Fibroblast of mammary gland (primary cell): ENCODE results near the gene NCAPD3.

Experiments
- DNase-seq: peaks from one replicate; pipeline ENCODE4 v3.0.0-alpha.2; 2010; ENCODE audit warnings: low read depth
- H3K4me3 ChIP-seq: 2 replicates; pipeline ENCODE4 v1.5.1; 2011; ENCODE audit warnings: low read depth, mild to moderate bottlenecking, low read length, moderate library complexity; ENCODE audit not compliant: control insufficient read depth
- CTCF ChIP-seq: conservative IDR thresholded peaks from 2 replicates; pipeline ENCODE4 v1.5.1; 2011; ENCODE audit warnings: low read depth, low read length, inconsistent platforms; ENCODE audit not compliant: control insufficient read depth, insufficient read depth

Gene NCAPD3

GRCh38 chr11:134125507-134125906 lies 98.3 kb downstream of the NCAPD3 start:
- no peak for TF ChIP-seq CTCF
- H3K4me3 ChIP-seq, result peak overlapping the region; percentile 42
- peak; percentile 35 for DNase-seq

DNA sequence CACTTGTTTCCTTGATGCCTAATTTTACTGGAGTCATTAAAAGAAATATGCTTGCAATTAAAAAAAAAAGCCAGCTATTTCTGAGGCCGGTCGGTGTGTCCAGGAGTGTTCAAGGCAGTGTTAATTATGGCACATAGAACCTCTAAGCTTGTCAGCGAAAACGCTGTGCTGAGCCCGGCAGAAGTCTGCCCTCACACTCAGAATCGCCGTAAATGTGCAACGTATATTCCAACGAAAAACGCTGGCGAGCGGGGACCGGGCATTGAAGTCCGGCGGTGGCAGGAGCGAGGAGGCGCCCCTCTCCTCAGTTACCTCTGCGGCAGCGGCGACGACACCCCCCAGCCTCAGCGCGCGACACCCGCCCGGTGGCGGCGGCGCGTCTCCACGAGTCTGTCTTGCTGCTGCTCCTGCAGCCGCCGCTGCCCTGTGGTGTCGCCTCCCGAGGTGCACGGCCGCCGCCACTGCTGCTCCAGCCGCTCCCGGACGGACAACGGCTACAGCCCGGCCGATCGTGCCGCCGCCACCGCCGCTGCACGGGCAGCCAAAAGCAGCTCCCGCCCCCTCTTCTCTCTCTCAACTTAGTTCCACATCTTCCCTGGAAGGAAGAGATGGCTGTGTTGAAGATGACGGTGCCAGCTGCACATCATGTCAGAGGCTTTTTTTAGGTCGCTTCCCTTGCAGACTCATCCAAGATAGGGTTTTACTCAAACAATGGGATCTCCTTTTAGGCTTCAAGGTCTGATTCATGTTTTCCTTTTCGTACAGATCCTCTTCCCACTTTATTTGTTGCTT lies 98.9 kb downstream of the NCAPD3 start:
- peak; percentile 66 for DNase-seq
- TF ChIP-seq CTCF, result no peak
- H3K4me3 ChIP-seq, result peak overlapping the region; percentile 42

GRCh38 chr11:134120921-134121526 lies 102.7 kb downstream of the NCAPD3 start:
- peak overlapping the region; percentile 16 for H3K4me3 ChIP-seq
- no peak for TF ChIP-seq CTCF
- peak; percentile 65 for DNase-seq

- peak overlapping the region; percentile 16 for H3K4me3 ChIP-seq
- TF ChIP-seq CTCF, result no peak
- DNase-seq, result peak; percentile 94
Measured at GRCh38 chr11:134120143-134120850, 103.5 kb downstream of the NCAPD3 start.

DNA sequence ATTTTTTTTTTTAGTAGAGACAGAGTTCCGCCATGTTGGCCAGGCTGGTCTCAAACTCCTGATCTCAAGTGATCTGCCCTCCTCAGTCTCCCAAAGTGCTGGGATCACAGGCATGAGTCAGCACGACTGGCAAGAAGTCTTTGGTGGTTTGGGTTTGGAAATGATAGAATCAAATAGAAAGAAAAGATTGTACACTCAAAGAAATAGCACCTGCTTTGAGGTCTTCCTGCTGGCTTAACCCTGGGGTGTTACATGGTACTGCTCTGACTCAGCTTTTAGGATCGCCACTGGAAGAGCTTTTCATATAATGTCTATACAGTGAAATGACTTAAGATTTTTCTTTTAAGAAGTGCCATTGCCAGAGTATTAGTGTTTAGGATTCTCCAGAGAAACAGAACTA lies 104.7 kb downstream of the NCAPD3 start:
- TF ChIP-seq CTCF, result no peak

DNA sequence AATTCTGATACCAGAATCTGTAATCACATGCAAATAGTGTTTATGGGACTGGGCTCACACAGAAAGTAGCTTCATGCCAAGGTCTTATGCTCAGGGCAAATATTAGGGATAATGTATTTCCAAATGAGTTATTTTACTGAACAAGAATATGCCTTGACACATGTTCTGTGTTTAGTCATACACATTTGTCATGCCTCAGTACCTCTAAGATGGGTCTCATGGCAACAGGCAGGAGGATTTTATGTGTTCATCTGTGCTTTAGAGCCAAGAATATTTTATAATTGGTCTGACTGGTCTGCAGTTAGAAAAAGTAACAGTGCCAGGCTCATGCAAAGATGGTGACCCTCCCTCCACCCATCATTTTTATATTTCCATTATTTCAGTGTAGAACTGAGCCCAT lies 105.8 kb downstream of the NCAPD3 start:
- no peak overlapping the region for H3K4me3 ChIP-seq
- TF ChIP-seq CTCF, result no peak
- no peak for DNase-seq

More for the DNA sequence above, 104.7 kb downstream of the NCAPD3 start:
- DNase-seq, result peak; percentile 62
- H3K4me3 ChIP-seq, result no peak overlapping the region
